OCI-LY3 (cell line): ENCODE results near the gene NUP133.

Source experiments
- CTCF ChIP-seq: fragments of 200-600, 300-600 bp; sonication (generic); IDR thresholded peaks from 2 replicates; pipeline ENCODE4 v1.5.1; 2014; ENCODE audit warnings: antibody characterized with exemption, low read length, low read depth
- EZH2phosphoT487 ChIP-seq: fragments of 200-600 bp; shearing (Covaris generic); IDR thresholded peaks from 2 replicates; pipeline ENCODE4 v1.6.1; 2018; ENCODE audit warnings: antibody characterized with exemption, mixed run types, low read depth

GRCh38 chr1:229535230-229535629, 27.1 kb upstream of the NUP133 start:
- TF ChIP-seq CTCF (no peak), EZH2phosphoT487 (no peak)
